Astrocyte (in vitro differentiated cells and primary cell): Measurements from ENCODE around the gene WTIP. TPM values are rescaled to one million over a fixed set of nuclear protein-coding genes. Genes with fewer than 3 reads are reported as not detected.

Experiments
- DNase-seq: peaks from one replicate; pipeline ENCODE4 v3.0.0-alpha.2; 2010; ENCODE audit warnings: low read depth
- FAIRE-seq: peaks from 2 replicates; lab custom pipeline; 2011; peaks lifted over from hg19 to GRCh38; lab: Jason Lieb, UNC
- H2AFZ ChIP-seq: 2 replicates; pipeline ENCODE4 v1.6.0; 2012; ENCODE audit warnings: low read depth, low read length, inconsistent platforms
- H3K27ac ChIP-seq: 2 replicates; pipeline ENCODE4 v1.5.1; 2011; ENCODE audit warnings: low read depth, low read length, inconsistent platforms
- H3K27me3 ChIP-seq: 2 replicates; pipeline ENCODE4 v1.6.0; 2011; ENCODE audit warnings: low read length, inconsistent platforms; ENCODE audit not compliant: insufficient read depth
- H3K36me3 ChIP-seq: 2 replicates; pipeline ENCODE4 v1.5.1; 2011; ENCODE audit warnings: low read length, inconsistent platforms; ENCODE audit not compliant: insufficient read depth
- H3K4me1 ChIP-seq: 2 replicates; pipeline ENCODE4 v1.5.1; 2011; ENCODE audit warnings: low read length, inconsistent platforms; ENCODE audit not compliant: insufficient read depth
- H3K4me2 ChIP-seq: 2 replicates; pipeline ENCODE4 v1.6.0; 2012; ENCODE audit warnings: low read length, inconsistent platforms
- H3K4me3 ChIP-seq: 2 replicates; pipeline ENCODE4 v1.5.1; 2011; ENCODE audit warnings: low read depth, mild to moderate bottlenecking, low read length, inconsistent platforms; ENCODE audit not compliant: insufficient read depth
- H3K79me2 ChIP-seq: 2 replicates; pipeline ENCODE4 v1.6.0; 2012; ENCODE audit warnings: mild to moderate bottlenecking, low read length, inconsistent platforms; ENCODE audit not compliant: insufficient read depth
- H3K9ac ChIP-seq: 2 replicates; pipeline ENCODE4 v1.6.0; 2012; ENCODE audit warnings: mild to moderate bottlenecking, low read length, inconsistent platforms
- H3K9me3 ChIP-seq: 2 replicates; pipeline ENCODE4 v1.5.1; 2012; ENCODE audit warnings: low read depth, mild to moderate bottlenecking, low read length, inconsistent platforms; ENCODE audit not compliant: insufficient read depth
- H4K20me1 ChIP-seq: 2 replicates; pipeline ENCODE4 v1.6.0; 2012; ENCODE audit warnings: low read length, inconsistent platforms; ENCODE audit not compliant: insufficient read depth
- H3K27ac Mint-ChIP-seq: one replicate; pipeline ENCODE4 v1.8.0; 2021; ENCODE audit warnings: mild to moderate bottlenecking, mixed read lengths; ENCODE audit not compliant: unreplicated experiment
- H3K27me3 Mint-ChIP-seq: one replicate; pipeline ENCODE4 v1.8.0; 2021; ENCODE audit warnings: low read depth, mixed read lengths; ENCODE audit not compliant: unreplicated experiment
- H3K36me3 Mint-ChIP-seq: one replicate; pipeline ENCODE4 v1.8.0; 2021; ENCODE audit warnings: low read depth, mixed read lengths; ENCODE audit not compliant: unreplicated experiment
- H3K4me1 Mint-ChIP-seq: one replicate; pipeline ENCODE4 v1.8.0; 2021; ENCODE audit warnings: low read depth, mixed read lengths; ENCODE audit not compliant: unreplicated experiment
- H3K4me3 Mint-ChIP-seq: one replicate; pipeline ENCODE4 v1.8.0; 2021; ENCODE audit warnings: mild to moderate bottlenecking, moderate library complexity, mixed read lengths; ENCODE audit not compliant: unreplicated experiment
- H3K9me3 Mint-ChIP-seq: one replicate; pipeline ENCODE4 v1.8.0; 2021; ENCODE audit warnings: mild to moderate bottlenecking, mixed read lengths; ENCODE audit not compliant: unreplicated experiment
- CTCF ChIP-seq: IDR thresholded peaks from 2 replicates; pipeline ENCODE4 v1.5.1; 2011; ENCODE audit warnings: low read depth, mild to moderate bottlenecking, inconsistent platforms, low read length, moderate library complexity; ENCODE audit not compliant: insufficient read depth
- EZH2 ChIP-seq: IDR thresholded peaks from 2 replicates; pipeline ENCODE4 v1.6.1; 2012; ENCODE audit warnings: mild to moderate bottlenecking, low read length, inconsistent platforms; ENCODE audit not compliant: insufficient read depth
- total RNA-seq: library from RNA; stranded (reverse); gene quantifications from 2 replicates; pipeline ENCODE4 v1.2.1, GENCODE V29; 2021

Gene WTIP
- total RNA-seq, 1 donor from 2014 or later: 32.5 TPM

GRCh38 chr19:34555447-34555846, 73.9 kb downstream of the WTIP start:
- no peaks in the 10 kb centered on the region for H3K4me1 Mint-ChIP-seq
- no peak overlapping the region for H3K9ac ChIP-seq

GRCh38 chr19:34556488-34556887, 74.9 kb downstream of the WTIP start:
- no peak for FAIRE-seq
- TF ChIP-seq EZH2 (no peak), CTCF (no peak)
- H3K27me3 Mint-ChIP-seq: peaks cover 41% of the 10 kb centered on the region

More at GRCh38 chr19:34555447-34555846, 73.9 kb downstream of the WTIP start:
- H3K27me3 ChIP-seq: no peaks in the 10 kb centered on the region
- Mint-ChIP-seq H3K27me3 (peaks cover 36% of the 10 kb centered on the region), H3K9me3 (peaks cover 7% of the 10 kb centered on the region), H3K4me3 (no peak overlapping the region), H3K27ac (no peak overlapping the region), H3K36me3 (no peaks in the 10 kb centered on the region)
- DNase-seq: no peak
- no peak for TF ChIP-seq CTCF
- TF ChIP-seq EZH2: no peak
- H3K79me2 ChIP-seq: no peaks in the 10 kb centered on the region
- H3K27ac ChIP-seq: no peak overlapping the region
- no peak overlapping the region for H2AFZ ChIP-seq
- FAIRE-seq: no peak
- no peaks in the 10 kb centered on the region for H3K9me3 ChIP-seq
- H3K4me1 ChIP-seq: no peaks in the 10 kb centered on the region
- H3K4me3 ChIP-seq: no peak overlapping the region
- no peaks in the 10 kb centered on the region for H3K36me3 ChIP-seq
- no peaks in the 10 kb centered on the region for H4K20me1 ChIP-seq
- no peak overlapping the region for H3K4me2 ChIP-seq

GRCh38 chr19:34559045-34559444, 77.5 kb downstream of the WTIP start:
- FAIRE-seq: no peak
- Histone ChIP-seq H3K9me3 (no peaks in the 10 kb centered on the region), H3K36me3 (no peaks in the 10 kb centered on the region), H3K27ac (no peak overlapping the region), H2AFZ (no peak overlapping the region), H3K9ac (no peak overlapping the region), H4K20me1 (no peaks in the 10 kb centered on the region), H3K27me3 (no peaks in the 10 kb centered on the region), H3K79me2 (no peaks in the 10 kb centered on the region), H3K4me3 (no peak overlapping the region), H3K4me1 (no peaks in the 10 kb centered on the region), H3K4me2 (no peak overlapping the region)
- Mint-ChIP-seq H3K27me3 (peaks cover 42% of the 10 kb centered on the region), H3K27ac (no peak overlapping the region), H3K4me1 (no peaks in the 10 kb centered on the region), H3K4me3 (no peak overlapping the region), H3K36me3 (no peaks in the 10 kb centered on the region), H3K9me3 (peaks cover 6% of the 10 kb centered on the region)
- TF ChIP-seq CTCF: no peak
- no peak for TF ChIP-seq EZH2
- no peak for DNase-seq

More at GRCh38 chr19:34556488-34556887, 74.9 kb downstream of the WTIP start:
- Histone ChIP-seq H2AFZ (no peak overlapping the region), H3K27me3 (no peaks in the 10 kb centered on the region), H3K4me1 (no peaks in the 10 kb centered on the region), H3K9ac (no peak overlapping the region), H3K9me3 (no peaks in the 10 kb centered on the region), H3K36me3 (no peaks in the 10 kb centered on the region), H3K4me3 (no peak overlapping the region), H4K20me1 (no peaks in the 10 kb centered on the region), H3K79me2 (no peaks in the 10 kb centered on the region), H3K27ac (no peak overlapping the region), H3K4me2 (no peak overlapping the region)
- DNase-seq: no peak
- H3K4me1 Mint-ChIP-seq: no peaks in the 10 kb centered on the region
- H3K36me3 Mint-ChIP-seq: no peaks in the 10 kb centered on the region
- no peak overlapping the region for H3K27ac Mint-ChIP-seq
- H3K4me3 Mint-ChIP-seq: no peak overlapping the region
- peaks cover 4% of the 10 kb centered on the region for H3K9me3 Mint-ChIP-seq
